Measurements from ENCODE around the gene FNDC3B. TPM values are rescaled to one million over a fixed set of nuclear protein-coding genes. Genes with fewer than 3 reads are reported as not detected.

Gene FNDC3B
- total and polyA plus RNA-seq, 2 donors (not counting 3 experiments of a cell fraction or from before 2014, with no cell fraction given), result 91.6 to 295 TPM

GRCh38 chr3:172057624-172058327, 18.4 kb downstream of the FNDC3B start:
- no peak overlapping the region for H3K4me2 ChIP-seq (ENCODE audit: insufficient read depth, low read length)
- intact Hi-C loops (cut with micrococcal nuclease), result no loop called here
- BruUV-seq (replicated peaks), result no TSS peak
- H3K36me3 ChIP-seq (ENCODE audit: control insufficient read depth in 2 of 2, extremely low read depth in 1 of 2, insufficient read depth in 2 of 2, low read length in 2 of 2), result peaks cover 3 to 17% of the 10 kb centered on the region in 2 experiments
- H3K4me3 ChIP-seq (replicated peaks in 1 of 3; ENCODE audit: insufficient read depth in 1 of 3, low read depth in 1 of 3, low read length in 3 of 3), result no peak overlapping the region
- no peak overlapping the region for H3K9ac ChIP-seq (replicated peaks; ENCODE audit: extremely low read depth, insufficient read depth, low read length)
- H3K9me1 ChIP-seq (replicated peaks; ENCODE audit: control insufficient read depth, extremely low read depth, insufficient read depth, low read length), result no peaks in the 10 kb centered on the region
- dilution Hi-C loops (cut with MboI; ENCODE audit: extremely low pct_ligation_motif_present, low sequenced_read_pairs), result no loop called here
- TF ChIP-seq CTCF (IDR thresholded peaks at IDR 0.05; ENCODE audit: extremely low read depth in 1 of 2, insufficient read depth in 1 of 2, low read depth in 1 of 2, low read length in 2 of 2), result no peak
- TF ChIP-seq FOS (IDR thresholded peaks at IDR 0.05; ENCODE audit: borderline replicate concordance, insufficient read depth, low read length), result no peak
- no peak for TF ChIP-seq MYC (IDR thresholded peaks at IDR 0.05; ENCODE audit: low read depth, low read length)
- no peak for TF ChIP-seq JUN (IDR thresholded peaks at IDR 0.05; ENCODE audit: borderline replicate concordance, insufficient read depth, insufficient read length, low read depth)
- no peak for TF ChIP-seq GATA2 (IDR thresholded peaks at IDR 0.05; ENCODE audit: insufficient read depth, insufficient read length, low read depth, low read length)
- TF ChIP-seq EZH2 (IDR thresholded peaks at IDR 0.05; ENCODE audit: borderline replicate concordance, low read depth, low read length, severe bottlenecking), result no peak
- no peak for TF ChIP-seq POLR2A (IDR thresholded peaks at IDR 0.05; ENCODE audit: low read depth, low read length)
- no peak for TF ChIP-seq POLR2AphosphoS5 (IDR thresholded peaks at IDR 0.05; ENCODE audit: insufficient read depth, low read depth, low read length)
- no peak for TF ChIP-seq MAX (IDR thresholded peaks at IDR 0.05; ENCODE audit: insufficient read depth, insufficient read length)
- no peak overlapping the region for H3K27ac ChIP-seq (ENCODE audit: insufficient read depth, low read depth, low read length)
- no peaks in the 10 kb centered on the region for H3K9me3 ChIP-seq (replicated peaks; ENCODE audit: control insufficient read depth, insufficient read depth, low read length)
- FAIRE-seq, result no peak
- CTCF ChIA-PET, result interaction anchor here (1.3 kb wide), 1 partner anchor 15 kb away, joined by 3 read pairs; no protein-coding TSS in a partner anchor
- peaks cover 32% of the 10 kb centered on the region for H4K20me1 ChIP-seq (replicated peaks; ENCODE audit: control insufficient read depth, extremely low read depth, insufficient read depth, low read length)
- H3K79me2 ChIP-seq (ENCODE audit: control insufficient read depth, insufficient read depth, low read length), result peaks cover 91% of the 10 kb centered on the region
- POLR2A ChIA-PET, result interaction anchor here (0.7 kb wide), 1 partner anchor 629 kb away, joined by 3 read pairs; no protein-coding TSS in a partner anchor
- no peak overlapping the region for H2AFZ ChIP-seq (ENCODE audit: low read depth, low read length)
- peaks cover 74% of the 10 kb centered on the region for H3K4me1 ChIP-seq (ENCODE audit: control insufficient read depth, extremely low read depth, insufficient read depth, low read length)
- no peaks in the 10 kb centered on the region for H3K27me3 ChIP-seq (ENCODE audit: control insufficient read depth in 2 of 2, insufficient read depth in 2 of 2, low read length in 2 of 2)
- DNase-seq (ENCODE audit: low read depth, low spot score), result no peak
